Measurements from ENCODE around the gene AVPR2.

The AVPR2 gene

GRCh38 chrX:153886915-153887314 lies 17.6 kb upstream of the AVPR2 start:
- no peak for DNase-seq

GRCh38 chrX:153887385-153887784 lies 17.1 kb upstream of the AVPR2 start:
- DNase-seq = no peak

GRCh38 chrX:153888344-153888743 lies 16.1 kb upstream of the AVPR2 start:
- DNase-seq = no peak

- no peak for DNase-seq
These were observed 15.3 kb upstream of the AVPR2 start for GRCh38 chrX:153889123-153889522.

GRCh38 chrX:153897899-153898298 lies 6.6 kb upstream of the AVPR2 start:
- no peak for DNase-seq

- DNase-seq = peak in 2 of 4 experiments; percentile 19 to 30
These were observed 3.4 kb upstream of the AVPR2 start for GRCh38 chrX:153900831-153901752.

- DNase-seq = no peak
These were observed 2.7 kb upstream of the AVPR2 start for GRCh38 chrX:153901753-153902140.

- no peak for DNase-seq
These were observed 2.1 kb upstream of the AVPR2 start for GRCh38 chrX:153902385-153902784.

- DNase-seq = no peak
These were observed 1.1 kb upstream of the AVPR2 start for GRCh38 chrX:153903238-153903980.

- DNase-seq = no peak
These were observed 1.1 kb downstream of the AVPR2 start for GRCh38 chrX:153905481-153906095.

GRCh38 chrX:153906126-153906917 lies 1.8 kb downstream of the AVPR2 start:
- DNase-seq = no peak

GRCh38 chrX:153907456-153907855 lies 3.0 kb downstream of the AVPR2 start:
- no peak for DNase-seq

- DNase-seq = no peak
These were observed 3.9 kb downstream of the AVPR2 start for GRCh38 chrX:153908219-153908860.

GRCh38 chrX:153909024-153909979 lies 4.8 kb downstream of the AVPR2 start:
- no peak for DNase-seq

- DNase-seq = no peak
These were observed 5.5 kb downstream of the AVPR2 start for GRCh38 chrX:153909980-153910360.

GRCh38 chrX:153910446-153910845 lies 6.0 kb downstream of the AVPR2 start:
- DNase-seq = no peak

GRCh38 chrX:153911798-153912197 lies 7.3 kb downstream of the AVPR2 start:
- DNase-seq = no peak

- no peak for DNase-seq
These were observed 8.7 kb downstream of the AVPR2 start for GRCh38 chrX:153913211-153913610.

- DNase-seq = no peak
These were observed 9.2 kb downstream of the AVPR2 start for GRCh38 chrX:153913701-153914100.

- no peak for DNase-seq
These were observed 13.4 kb downstream of the AVPR2 start for GRCh38 chrX:153917869-153918268.

- no peak for DNase-seq
These were observed 14.8 kb downstream of the AVPR2 start for GRCh38 chrX:153919281-153919680.
